Activated CD8-positive, alpha-beta memory T cell treated with anti-CD3 and anti-CD28 coated beads for 4 hours (primary cell): ENCODE results near the gene POLD2.

Experiments used
- DNase-seq, 2 donors: peaks; one replicate each; pipeline ENCODE4 v3.0.0-alpha.2; 2020; ENCODE audit warnings: low read depth in 2 of 2

POLD2 gene

GRCh38 chr7:44082541-44083207, 40.7 kb downstream of the POLD2 start:
- peak; percentile 92 to 98 for DNase-seq

GRCh38 chr7:44081266-44081748, 42.0 kb downstream of the POLD2 start:
- no peak for DNase-seq

GRCh38 chr7:44080686-44081265, 42.6 kb downstream of the POLD2 start:
- DNase-seq: no peak

- no peak for DNase-seq
These were observed 43.2 kb downstream of the POLD2 start for GRCh38 chr7:44080118-44080517.

- DNase-seq: no peak
These were observed 43.9 kb downstream of the POLD2 start for GRCh38 chr7:44079331-44080021.

- no peak for DNase-seq
These were observed 44.8 kb downstream of the POLD2 start for GRCh38 chr7:44078521-44078920.

- no peak for DNase-seq
These were observed 45.7 kb downstream of the POLD2 start for GRCh38 chr7:44077681-44078091.

- no peak for DNase-seq
These were observed 46.3 kb downstream of the POLD2 start for GRCh38 chr7:44077061-44077460.

GRCh38 chr7:44076101-44076895, 47.0 kb downstream of the POLD2 start:
- no peak for DNase-seq

- no peak for DNase-seq
These were observed 47.9 kb downstream of the POLD2 start for GRCh38 chr7:44075296-44076075.

GRCh38 chr7:44074349-44074695, 49.0 kb downstream of the POLD2 start:
- no peak for DNase-seq

GRCh38 chr7:44073664-44074348, 49.5 kb downstream of the POLD2 start:
- DNase-seq: peak; percentile 46 to 51

- no peak for DNase-seq
These were observed 50.8 kb downstream of the POLD2 start for GRCh38 chr7:44072364-44073231.

GRCh38 chr7:44071726-44072363, 51.5 kb downstream of the POLD2 start:
- no peak for DNase-seq

- no peak for DNase-seq
These were observed 55.3 kb downstream of the POLD2 start for GRCh38 chr7:44068054-44068453.

GRCh38 chr7:44067064-44067951, 56.0 kb downstream of the POLD2 start:
- no peak for DNase-seq

- no peak for DNase-seq
These were observed 56.8 kb downstream of the POLD2 start for GRCh38 chr7:44066494-44067063.

- no peak for DNase-seq
These were observed 57.3 kb downstream of the POLD2 start for GRCh38 chr7:44066111-44066460.
